Motor neuron (in vitro differentiated cells): ENCODE results near the gene TSPAN14. TPM values are rescaled to one million over a fixed set of nuclear protein-coding genes. Genes with fewer than 3 reads are reported as not detected.

Source experiments
- ATAC-seq, 8 experiments: fragments of 200-7000 bp; cut with Tn5 transposase; replicated peaks in 6 of 8; 2 replicates each; pipeline ENCODE4 v1.8.0; 2021; ENCODE audit warnings: mild to moderate bottlenecking in 8 of 8, moderate library complexity in 8 of 8
- H3K27ac ChIP-seq, 2 donors: fragments of 250-450 bp; sonication (Bioruptor Pico); 2 replicates each; pipeline ENCODE4 v1.9.0; 2021; ENCODE audit warnings: antibody characterized with exemption in 2 of 2, mild to moderate bottlenecking in 2 of 2, moderate library complexity in 1 of 2
- H3K4me1 ChIP-seq, 2 donors: fragments of 250-450 bp; sonication (Bioruptor Pico); replicated peaks in 1 of 2; 2 replicates each; pipeline ENCODE4 v1.6.1; 2021; ENCODE audit warnings: antibody characterized with exemption in 2 of 2, mild to moderate bottlenecking in 2 of 2, moderate library complexity in 1 of 2
- H3K4me3 ChIP-seq, 5 donors: fragments of 250-450 bp; sonication (Bioruptor Pico); 2 replicates each; pipeline ENCODE4 v1.9.0; 2021; ENCODE audit warnings: antibody characterized with exemption in 5 of 5, mild to moderate bottlenecking in 5 of 5, moderate library complexity in 4 of 5
- WGBS, 10 experiments: fragments of 450-650 bp; shearing (Covaris generic); methylation state at CpG; one replicate each; pipeline ENCODE4 v1.0.0; 2022; 5-methylcytosine and 5-hydroxymethylcytosine counted together
- in situ Hi-C, 9 experiments: fragments of 400-800 bp; cut with MboI; loops; one replicate each; pipeline ENCODE4 v1.15.0; 2021; ENCODE audit warnings: low sequenced_read_pairs in 9 of 9, low pct_unique_long_range_greater_than_20kb in 2 of 9; ENCODE audit not compliant: unreplicated experiment in 9 of 9
- total RNA-seq, 8 experiments: library from RNA; unstranded; fragments of 300-600 nt; gene quantifications; 2 replicates each; pipeline versions ENCODE4 v1.2.3 to v1.2.4, GENCODE V29; 2022

TSPAN14 gene
- total RNA-seq, 8 experiments from 2014 or later: 12.4 to 44.8 (median 16.1) TPM

DNA sequence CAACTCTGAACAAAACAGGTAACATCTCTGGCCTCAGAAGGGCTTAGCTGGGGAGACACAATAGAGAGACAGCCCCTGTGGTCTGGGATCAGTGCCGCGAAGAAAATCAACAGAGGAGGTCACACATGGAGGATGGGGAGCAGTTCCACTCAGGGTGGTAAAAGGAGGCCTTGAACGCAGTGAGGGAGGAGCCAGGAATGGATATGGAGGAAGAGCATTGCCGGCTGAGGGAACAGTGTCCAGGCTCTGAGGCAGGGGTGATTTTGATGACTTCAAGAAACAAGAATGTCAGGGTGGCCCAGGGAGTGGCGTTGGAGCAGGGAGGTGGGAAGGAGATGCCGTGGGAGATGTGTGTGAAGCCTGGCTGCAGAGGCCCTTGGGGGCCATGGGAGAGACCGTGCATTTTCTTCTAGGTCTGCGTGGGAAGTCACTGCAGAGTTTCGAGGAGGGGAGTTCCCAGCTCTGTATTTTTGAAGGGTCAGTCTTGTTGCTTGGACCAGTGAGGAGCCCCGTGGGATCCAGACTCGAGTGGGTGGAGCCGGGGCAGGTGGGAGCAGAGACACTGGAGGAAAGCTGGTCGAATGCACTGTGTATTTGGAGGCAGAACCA lies 47.9 kb downstream of the TSPAN14 start:
- no peak overlapping the region for H3K27ac ChIP-seq
- in situ Hi-C loops: loop anchor here in 2 of 9 experiments (10.0 to 25.0 kb wide), 2 partner anchors 47 to 115 kb away; partner anchors contain the start of gene TSPAN14 (in 1 of the 2)
- no peak for ATAC-seq
- peaks cover 17 to 40% of the 10 kb centered on the region in 2 donors for H3K4me1 ChIP-seq
- no peak overlapping the region for H3K4me3 ChIP-seq
- 0 to 100% (median 91%) methylated on average over 1 to 5 of the region's 13 CpGs; no CpG with 5 or more reads in 4 of the 10 experiments for WGBS, 10 experiments

- 78 to 100% (median 89%) methylated on average over 1 to 6 of the region's 13 CpGs; no CpG with 5 or more reads in 1 of the 10 experiments for WGBS, 10 experiments
- H3K27ac ChIP-seq: no peak overlapping the region
- in situ Hi-C loops: loop anchor here in 2 of 9 experiments (10.0 to 25.0 kb wide), 2 partner anchors 48 to 116 kb away; partner anchors contain the start of gene TSPAN14 (in 1 of the 2)
Observed at GRCh38 chr10:80502621-80503583, 48.8 kb downstream of the TSPAN14 start.

DNA sequence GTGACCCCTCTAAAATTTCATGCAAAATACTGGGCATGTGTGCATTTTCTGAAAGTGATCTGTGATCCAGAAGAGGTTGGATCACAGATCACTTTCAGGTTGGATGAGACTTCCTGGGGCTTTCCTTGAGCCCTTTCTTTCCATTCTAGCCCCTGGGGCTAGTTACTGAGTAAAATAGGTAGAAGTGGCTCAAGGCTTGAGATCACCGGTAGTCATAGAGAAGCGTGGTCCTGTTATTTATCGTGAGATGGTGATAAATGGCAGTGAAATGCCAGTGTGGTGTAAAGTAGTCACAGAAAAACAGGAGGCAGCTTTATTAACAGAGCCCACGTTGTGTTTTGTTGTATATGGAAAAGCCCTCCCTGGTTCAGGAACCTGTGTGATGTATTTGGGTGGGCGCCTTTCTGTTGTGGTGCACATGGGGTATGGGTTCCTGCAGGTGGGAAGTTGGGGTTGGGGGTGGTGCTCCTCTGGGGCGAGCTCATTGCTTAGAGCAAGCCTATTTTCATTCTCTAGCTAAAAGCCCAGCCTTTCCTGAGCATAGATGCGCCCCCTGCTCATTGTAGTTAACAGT lies 49.6 kb downstream of the TSPAN14 start:
- no peak overlapping the region for H3K4me3 ChIP-seq
- no peak for ATAC-seq
- peaks cover 13 to 31% of the 10 kb centered on the region in 2 donors for H3K4me1 ChIP-seq
- H3K27ac ChIP-seq: peak overlapping the region in 1 of 2 donors; percentile 7
- WGBS, 10 experiments: 25 to 100% (median 67%) methylated on average over 1 to 4 of the region's 7 CpGs; no CpG with 5 or more reads in 1 of the 10 experiments
- in situ Hi-C loops: loop anchor here in 2 of 9 experiments (10.0 to 25.0 kb wide), 2 partner anchors 49 to 116 kb away; partner anchors contain the start of gene TSPAN14 (in 1 of the 2)

More at GRCh38 chr10:80502621-80503583, 48.8 kb downstream of the TSPAN14 start:
- no peak for ATAC-seq
- Histone ChIP-seq H3K4me1 (peaks cover 17 to 39% of the 10 kb centered on the region in 2 donors), H3K4me3 (no peak overlapping the region)

DNA sequence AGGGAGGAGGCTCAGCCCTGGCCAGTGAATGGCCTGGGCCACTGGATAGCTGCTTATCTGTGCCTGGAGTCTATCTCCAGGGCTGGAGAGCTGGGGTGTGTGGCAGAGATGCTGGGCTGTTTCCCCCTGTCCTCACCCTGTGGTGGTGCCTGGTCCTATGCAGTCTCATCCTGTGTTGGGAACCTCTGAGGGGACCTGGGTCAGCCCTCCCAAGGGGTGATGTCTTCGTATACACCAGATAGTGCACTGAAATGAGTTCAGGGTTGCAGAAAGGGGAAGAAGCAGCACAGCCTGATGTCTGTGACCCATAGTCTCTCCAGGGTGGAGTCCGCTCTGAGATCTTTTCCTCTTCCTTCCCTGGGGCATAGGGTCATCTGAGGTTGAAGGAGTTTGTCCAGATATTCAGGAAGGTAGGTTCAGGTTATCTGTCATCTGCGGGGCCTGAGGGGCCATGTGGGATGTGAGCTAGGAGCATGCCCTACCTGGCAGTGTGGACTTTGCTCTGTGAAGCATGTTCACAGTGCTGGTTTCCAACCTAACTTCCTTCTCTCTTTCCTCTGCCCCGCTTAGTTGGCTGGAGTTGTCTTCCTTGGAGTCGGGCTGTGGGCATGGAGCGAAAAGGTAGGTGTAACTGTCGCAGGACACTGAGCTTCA lies 50.2 kb downstream of the TSPAN14 start:
- Histone ChIP-seq H3K4me3 (no peak overlapping the region), H3K4me1 (peaks cover 7 to 25% of the 10 kb centered on the region in 2 donors), H3K27ac (peak overlapping the region in 1 of 2 donors; percentile 7)
- 67 to 100% (median 89%) methylated on average over 1 to 7 of the region's 7 CpGs; no CpG with 5 or more reads in 2 of the 10 experiments for WGBS, 10 experiments
- peak in 6 of 8 experiments; percentile 1 to 65 (median 48) for ATAC-seq
- in situ Hi-C loops: loop anchor here in 2 of 9 experiments (10.0 to 25.0 kb wide), 2 partner anchors 49 to 117 kb away; partner anchors contain the start of gene TSPAN14 (in 1 of the 2)

DNA sequence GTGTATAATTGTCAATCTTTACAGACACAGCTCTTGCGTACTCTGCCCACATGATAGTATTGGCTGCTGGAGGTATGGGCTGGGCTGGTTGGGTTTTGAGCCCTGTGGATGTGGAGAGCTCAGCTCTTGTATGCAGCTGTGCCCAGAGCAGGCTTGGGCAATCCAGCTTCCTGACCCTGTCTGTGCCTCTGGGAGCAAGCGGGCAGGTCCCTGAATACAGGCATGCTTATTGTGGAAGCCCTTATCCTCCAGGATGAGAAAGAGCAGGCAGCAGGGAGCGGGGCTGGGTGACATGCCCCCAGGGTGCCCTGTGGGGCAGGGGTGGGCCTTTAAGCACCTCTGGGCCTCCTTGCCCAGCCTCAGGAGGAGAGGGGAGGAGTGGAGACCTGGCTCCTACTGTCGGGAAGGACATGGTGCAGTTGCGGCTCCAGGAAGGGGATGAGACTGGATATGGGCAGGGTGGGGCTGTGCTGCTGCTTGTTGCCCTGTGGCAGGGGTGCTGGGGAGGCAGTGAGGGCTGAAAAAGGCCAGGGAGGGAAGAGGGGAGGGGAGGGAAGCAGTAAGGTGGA lies 50.9 kb downstream of the TSPAN14 start:
- in situ Hi-C loops: loop anchor here in 2 of 9 experiments (10.0 to 25.0 kb wide), 2 partner anchors 50 to 118 kb away; partner anchors contain the start of gene TSPAN14 (in 1 of the 2)
- peak in 7 of 8 experiments; percentile 11 to 43 (median 36) for ATAC-seq
- WGBS, 10 experiments: 100% methylated on average over 1 of the region's 5 CpGs; no CpG with 5 or more reads in 6 of the 10 experiments
- Histone ChIP-seq H3K4me1 (peaks cover 0 to 18% of the 10 kb centered on the region in 2 donors), H3K4me3 (no peak overlapping the region), H3K27ac (no peak overlapping the region)

DNA sequence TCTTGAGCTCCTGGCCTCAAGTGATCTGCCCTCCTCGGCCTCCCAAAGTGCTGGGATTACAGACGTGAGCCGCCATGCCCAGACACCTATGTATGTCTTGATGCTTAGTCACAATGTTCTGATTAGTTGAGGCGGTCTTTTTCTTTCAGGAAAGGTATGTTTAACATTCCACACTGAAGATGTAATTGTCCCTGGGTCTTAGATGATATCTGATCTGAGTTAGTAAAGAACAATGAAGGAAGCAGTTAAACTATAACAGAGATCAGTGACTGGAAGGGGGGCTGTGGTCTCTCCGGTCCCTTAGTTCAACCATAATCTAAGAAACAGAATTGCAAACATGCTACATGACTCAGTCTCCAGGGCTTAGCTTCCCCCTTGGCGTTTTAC lies 52.1 kb downstream of the TSPAN14 start:
- in situ Hi-C loops: loop anchor here in 2 of 9 experiments (10.0 to 25.0 kb wide), 2 partner anchors 51 to 119 kb away; partner anchors contain the start of gene TSPAN14 (in 1 of the 2)
- no peak for ATAC-seq
- Histone ChIP-seq H3K27ac (no peak overlapping the region), H3K4me3 (no peak overlapping the region), H3K4me1 (peaks cover 0 to 14% of the 10 kb centered on the region in 2 donors)
- 8 to 100% (median 86%) methylated on average over 1 to 6 of the region's 6 CpGs; no CpG with 5 or more reads in 2 of the 10 experiments for WGBS, 10 experiments

- 40 to 100% (median 93%) methylated on average over 1 to 5 of the region's 13 CpGs; no CpG with 5 or more reads in 4 of the 10 experiments for WGBS, 10 experiments
- Histone ChIP-seq H3K27ac (no peak overlapping the region), H3K4me1 (peaks cover 0 to 14% of the 10 kb centered on the region in 2 donors), H3K4me3 (no peak overlapping the region)
- no peak for ATAC-seq
- in situ Hi-C loops: loop anchor here in 2 of 9 experiments (10.0 to 25.0 kb wide), 2 partner anchors 52 to 120 kb away; partner anchors contain the start of gene TSPAN14 (in 1 of the 2)
Observed at GRCh38 chr10:80506836-80507487, 52.9 kb downstream of the TSPAN14 start.

GRCh38 chr10:80509108-80509402 lies 54.9 kb downstream of the TSPAN14 start:
- H3K4me1 ChIP-seq: peaks cover 0 to 5% of the 10 kb centered on the region in 2 donors
- H3K4me3 ChIP-seq: no peak overlapping the region
- H3K27ac ChIP-seq: no peak overlapping the region
- no peak for ATAC-seq
- in situ Hi-C loops: loop anchor here in 2 of 9 experiments (10.0 to 25.0 kb wide), 2 partner anchors 54 to 122 kb away; partner anchors contain the start of gene TSPAN14 (in 1 of the 2)
- 100% methylated on average over 1 to 2 of the region's 8 CpGs; no CpG with 5 or more reads in 8 of the 10 experiments for WGBS, 10 experiments

DNA sequence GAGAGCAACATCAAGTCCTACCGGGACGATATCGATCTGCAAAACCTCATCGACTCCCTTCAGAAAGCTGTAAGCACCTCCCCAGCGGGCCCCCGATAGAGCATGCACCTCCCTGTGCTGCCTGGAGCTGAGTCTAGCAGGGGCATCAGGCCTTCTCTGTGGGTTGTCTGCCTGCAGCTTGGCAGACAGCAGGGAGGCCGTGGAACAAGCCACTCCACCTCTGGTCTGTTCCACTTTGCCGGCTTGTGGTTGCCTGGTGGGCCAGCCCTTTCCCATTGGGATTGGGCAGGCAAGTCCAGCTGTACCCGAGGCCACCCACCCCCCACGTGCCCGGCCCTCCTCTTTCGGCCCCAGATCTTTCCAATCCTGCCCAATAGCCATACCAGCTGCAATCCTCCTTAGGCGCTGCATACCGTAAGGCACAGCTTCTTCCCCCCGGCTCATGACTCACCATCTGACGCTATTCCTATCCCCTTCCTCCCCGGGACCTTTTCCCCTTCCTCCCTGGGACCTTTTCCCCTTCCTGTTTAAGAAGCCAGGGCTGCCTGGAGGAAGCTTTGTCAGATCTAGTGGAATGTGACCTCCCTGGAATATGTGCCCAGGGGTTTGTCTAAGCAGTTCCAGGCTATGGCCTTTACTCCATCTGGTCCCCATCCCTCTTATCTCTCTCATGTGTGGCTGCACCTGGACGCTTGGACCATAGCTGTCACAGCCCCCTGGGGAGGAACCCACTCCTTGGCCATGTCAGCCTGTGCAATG lies 55.5 kb downstream of the TSPAN14 start:
- in situ Hi-C loops: loop anchor here in 2 of 9 experiments (10.0 to 25.0 kb wide), 2 partner anchors 55 to 122 kb away; partner anchors contain the start of gene TSPAN14 (in 1 of the 2)
- peak in 3 of 8 experiments; percentile 37 to 49 (median 40) for ATAC-seq

DNA sequence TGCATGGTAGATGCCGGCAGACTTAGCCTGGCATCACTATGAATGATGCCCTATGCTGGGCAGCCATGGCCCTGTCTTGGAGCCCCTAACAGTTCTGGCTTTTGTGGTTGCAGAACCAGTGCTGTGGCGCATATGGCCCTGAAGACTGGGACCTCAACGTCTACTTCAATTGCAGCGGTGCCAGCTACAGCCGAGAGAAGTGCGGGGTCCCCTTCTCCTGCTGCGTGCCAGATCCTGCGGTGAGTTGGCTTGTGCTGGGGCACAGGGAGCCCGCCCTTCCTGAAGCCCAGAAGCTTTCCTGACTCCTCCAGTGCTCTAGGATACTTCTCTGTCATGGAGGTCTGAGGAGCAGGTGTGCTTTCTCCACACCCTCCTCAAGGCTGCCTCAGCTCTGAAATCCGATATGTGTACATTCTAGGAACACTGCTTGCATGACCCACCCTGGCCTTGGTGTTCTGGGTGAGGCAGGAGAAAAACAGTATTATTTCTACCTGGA lies 58.0 kb downstream of the TSPAN14 start:
- no peak overlapping the region for H3K27ac ChIP-seq
- in situ Hi-C loops: loop anchor here in 1 of 9 experiments (25.0 kb wide), 1 partner anchor 125 kb away; no protein-coding TSS in a partner anchor

More for the DNA sequence above, 55.5 kb downstream of the TSPAN14 start:
- Histone ChIP-seq H3K4me3 (no peak overlapping the region), H3K4me1 (peaks cover 0 to 4% of the 10 kb centered on the region in 2 donors), H3K27ac (no peak overlapping the region)
- WGBS, 10 experiments: 89 to 90% methylated on average over 2 to 15 of the region's 18 CpGs; no CpG with 5 or more reads in 8 of the 10 experiments

More for the DNA sequence above, 58.0 kb downstream of the TSPAN14 start:
- WGBS, 10 experiments: 79 to 100% (median 88%) methylated on average over 1 to 5 of the region's 10 CpGs; no CpG with 5 or more reads in 4 of the 10 experiments
- no peak overlapping the region for H3K4me3 ChIP-seq
- ATAC-seq: peak in 1 of 8 experiments; percentile 40
- no peaks in the 10 kb centered on the region for H3K4me1 ChIP-seq
